Ovary (tissue), 9 donors: ENCODE results near the gene PLIN4. TPM values are rescaled to one million over a fixed set of nuclear protein-coding genes. Genes with fewer than 3 reads are reported as not detected.

Experiments
- DNase-seq, 5 donors: peaks; one replicate each; pipeline ENCODE4 v3.0.0-alpha.2; 2019 to 2020
- H3K27ac ChIP-seq, 2 donors: fragments of 200-600 bp; one replicate each; pipeline versions ENCODE4 v1.5.1 to v1.8.0; 2019 to 2022
- H3K27me3 ChIP-seq: fragments of 200-600 bp; one replicate; pipeline ENCODE4 v1.8.0; 2022
- H3K36me3 ChIP-seq: fragments of 200-600 bp; sonication (generic); one replicate; pipeline ENCODE4 v1.5.1; 2019
- H3K4me1 ChIP-seq: one replicate; pipeline ENCODE4 v1.8.1; 2013; ENCODE audit warnings: mild to moderate bottlenecking, moderate library complexity; ENCODE audit not compliant: insufficient read depth
- H3K4me3 ChIP-seq: fragments of 200-600 bp; sonication (generic); one replicate; pipeline ENCODE4 v1.5.1; 2017
- H3K9me3 ChIP-seq, 2 donors: fragments of 200-600 bp in 1 of 2; sonication (generic) in 1 of 2; one replicate each; pipeline versions ENCODE4 v1.5.1 to v1.8.1; 2013 to 2019; ENCODE audit warnings: mild to moderate bottlenecking in 1 of 2, moderate library complexity in 1 of 2
- EP300 ChIP-seq: sonication (generic); formaldehyde crosslinking; IDR thresholded peaks from one replicate; pipeline ENCODE4 v1.6.1; 2017; ENCODE audit warnings: antibody characterized with exemption
- POLR2A ChIP-seq: fragments of 450-650 bp; IDR thresholded peaks from one replicate; pipeline ENCODE4 v1.6.1; 2017; ENCODE audit warnings: antibody characterized with exemption, mild to moderate bottlenecking, moderate library complexity
- WGBS, 3 donors: extraction: QIAGEN DNeasy Blood & Tissue Kit in 1 of 3; methylation state at CpG; one replicate each; pipeline versions ENCODE4 v1.1.5 to v1.1.7; 2013 to 2017; 5-methylcytosine and 5-hydroxymethylcytosine counted together
- intact Hi-C, 4 donors: fragments of 100-400 bp; cut with DNase I; formaldehyde crosslinking; loops; one replicate each; pipeline versions ENCODE4 v1.11.0 to v1.15.1; 2022 to 2023
- polyA plus RNA-seq, 2 donors: library from polyadenylated mRNA; stranded (reverse); fragments of 200-250 nt in 1 of 2; fragments of 350-450 nt in 1 of 2; fragmentation: Illumina TruSeq in 1 of 2; extraction: RNeasy Lipid Tissue Mini Kit (QIAGEN cat#74804) in 1 of 2; gene quantifications; one replicate each; pipeline ENCODE4 v1.2.3, GENCODE V29; 2013 to 2014
- total RNA-seq, 7 donors: library from RNA; depleted of rRNA in 2 of 7; stranded (reverse); fragments of >200 nt in 2 of 7; fragmentation: NEBNext Ultra II Directional in 3 of 7; extraction: Animal tissue kit (Norgen Biotek cat#: 25700) in 3 of 7; gene quantifications; one replicate each; pipeline versions ENCODE4 v1.1.0 to v1.2.4, GENCODE V29; 2016 to 2023
- TF ChIP-seq, protein P1 (sequence below), 3 donors: fragments of 450-650 bp in 2 of 3; fragments of 200-600 bp in 1 of 3; IDR thresholded peaks; one replicate each; pipeline versions ENCODE4 v1.5.1 to v1.8.0; 2016 to 2022; ENCODE audit warnings: antibody characterized with exemption in 3 of 3, mild to moderate bottlenecking in 1 of 3
- donor health status: DM: no; HTN: no; CAD: no; lungs with moderate emphysema.
- donor health status: DM: no; HTN: no; CAD: no.
- donor health status: Bipolar disorder and iron deficiency.
- donor health status: DM: yes; HTN: yes; CAD: no.
- donor health status: DM: no; HTN: no; CAD: no.
- donor health status: DM: yes; HTN: yes; CAD: no.

PLIN4 gene
- total and polyA plus RNA-seq, 9 donors, result 1.6 to 55.1 (median 21.7) TPM

DNA sequence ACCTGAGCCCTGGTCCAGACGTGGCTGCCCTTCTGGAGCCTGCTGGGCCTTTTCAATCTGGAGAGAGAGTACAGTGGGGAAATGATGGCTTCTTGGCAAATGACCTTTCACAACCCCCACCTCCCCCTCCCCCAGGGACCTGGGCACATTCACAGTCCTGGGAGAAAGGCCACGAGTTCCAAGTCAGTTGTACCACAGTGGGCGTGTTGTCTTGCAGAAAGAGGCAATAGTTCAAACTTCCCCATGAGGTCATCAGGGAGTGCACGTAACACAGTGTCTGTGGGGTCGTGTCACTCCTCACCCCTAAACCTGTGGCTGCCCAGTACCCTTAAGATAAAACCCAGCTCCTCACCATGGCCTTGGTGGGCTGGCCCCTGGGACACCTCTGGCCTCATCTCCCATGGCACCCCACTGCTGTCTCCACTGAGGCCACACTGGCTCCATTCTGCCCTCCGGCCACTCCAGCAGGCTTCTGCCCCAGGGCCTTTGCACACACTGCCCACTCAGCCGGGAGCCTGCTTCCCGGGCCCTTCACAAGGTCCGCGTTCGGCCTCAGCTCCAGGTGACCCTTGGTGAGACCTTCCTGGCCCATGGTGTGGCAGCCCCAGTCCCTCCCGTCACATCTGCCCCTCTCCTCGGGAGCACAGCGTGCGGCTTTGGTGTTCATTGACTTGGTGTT lies 13.3 kb downstream of the PLIN4 start:
- Histone ChIP-seq H3K4me1 (peaks cover 9% of the 10 kb centered on the region), H3K27me3 (no peaks in the 10 kb centered on the region), H3K27ac (peak overlapping the region in 1 of 2 donors; percentile 26), H3K36me3 (no peaks in the 10 kb centered on the region), H3K4me3 (no peak overlapping the region), H3K9me3 (no peaks in the 10 kb centered on the region)
- TF ChIP-seq POLR2A (no peak), EP300 (no peak)
- TF ChIP-seq, protein P1, sequence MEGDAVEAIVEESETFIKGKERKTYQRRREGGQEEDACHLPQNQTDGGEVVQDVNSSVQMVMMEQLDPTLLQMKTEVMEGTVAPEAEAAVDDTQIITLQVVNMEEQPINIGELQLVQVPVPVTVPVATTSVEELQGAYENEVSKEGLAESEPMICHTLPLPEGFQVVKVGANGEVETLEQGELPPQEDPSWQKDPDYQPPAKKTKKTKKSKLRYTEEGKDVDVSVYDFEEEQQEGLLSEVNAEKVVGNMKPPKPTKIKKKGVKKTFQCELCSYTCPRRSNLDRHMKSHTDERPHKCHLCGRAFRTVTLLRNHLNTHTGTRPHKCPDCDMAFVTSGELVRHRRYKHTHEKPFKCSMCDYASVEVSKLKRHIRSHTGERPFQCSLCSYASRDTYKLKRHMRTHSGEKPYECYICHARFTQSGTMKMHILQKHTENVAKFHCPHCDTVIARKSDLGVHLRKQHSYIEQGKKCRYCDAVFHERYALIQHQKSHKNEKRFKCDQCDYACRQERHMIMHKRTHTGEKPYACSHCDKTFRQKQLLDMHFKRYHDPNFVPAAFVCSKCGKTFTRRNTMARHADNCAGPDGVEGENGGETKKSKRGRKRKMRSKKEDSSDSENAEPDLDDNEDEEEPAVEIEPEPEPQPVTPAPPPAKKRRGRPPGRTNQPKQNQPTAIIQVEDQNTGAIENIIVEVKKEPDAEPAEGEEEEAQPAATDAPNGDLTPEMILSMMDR (IDR thresholded peaks at IDR 0.05), result no peak
- WGBS, 3 donors, result 75 to 86% (median 81%) methylated on average over 13 to 15 of the region's 15 CpGs
- intact Hi-C loops, result no loop called here
- DNase-seq, result peak in 1 of 5 donors; percentile 15

DNA sequence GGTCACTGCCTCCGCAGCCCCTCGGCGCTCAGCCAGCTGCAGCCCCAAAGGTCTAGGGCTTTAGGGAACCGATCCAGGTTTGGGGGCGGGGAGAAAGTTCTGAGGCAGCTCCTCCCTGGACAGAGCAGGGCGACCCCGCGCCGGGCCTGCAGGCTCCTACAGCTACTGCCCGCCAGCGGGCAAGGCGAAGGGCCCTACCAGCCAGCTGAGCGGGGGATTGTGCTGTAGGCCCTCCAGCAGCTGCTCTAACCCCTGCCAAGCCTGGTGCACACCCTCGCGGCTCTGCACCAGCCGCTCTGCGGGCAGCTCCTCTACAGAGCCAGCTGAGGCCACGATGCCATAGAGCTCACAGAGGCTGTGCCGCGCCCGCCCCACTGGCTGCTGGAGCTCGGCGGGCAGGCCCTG lies 14.0 kb downstream of the PLIN4 start:
- intact Hi-C loops, result no loop called here
- no peaks in the 10 kb centered on the region for H3K27me3 ChIP-seq
- peaks cover 9% of the 10 kb centered on the region for H3K4me1 ChIP-seq
- H3K9me3 ChIP-seq, result no peaks in the 10 kb centered on the region
- 28 to 55% (median 38%) methylated on average over 13 to 23 of the region's 23 CpGs for WGBS, 3 donors
- H3K27ac ChIP-seq, result peak overlapping the region in 1 of 2 donors; percentile 26
- H3K4me3 ChIP-seq, result no peak overlapping the region
- DNase-seq, result peak in 4 of 5 donors; percentile 57 to 79 (median 70)
- no peaks in the 10 kb centered on the region for H3K36me3 ChIP-seq
- TF ChIP-seq EP300, result no peak
- no peak for TF ChIP-seq POLR2A
- TF ChIP-seq, protein P1 (IDR thresholded peaks at IDR 0.05), result no peak

DNA sequence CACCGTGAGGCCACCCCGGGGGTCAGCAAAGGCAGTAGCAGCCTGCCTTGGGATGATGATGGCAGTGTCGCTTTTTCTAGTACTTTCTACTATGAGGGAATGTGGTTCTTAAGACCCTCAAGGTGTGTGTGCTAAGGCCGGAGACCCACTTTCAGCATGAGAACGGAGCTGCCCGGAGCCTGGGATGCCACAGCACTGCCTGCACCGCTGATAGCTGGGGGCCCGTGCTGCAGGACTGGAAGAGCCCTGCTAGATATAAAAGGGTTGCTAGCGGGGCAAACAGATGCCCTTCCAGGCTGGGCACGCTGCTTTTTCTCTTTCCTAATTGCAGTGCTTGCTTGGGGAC lies 14.5 kb downstream of the PLIN4 start:
- intact Hi-C loops, result no loop called here
- Histone ChIP-seq H3K27ac (no peak overlapping the region), H3K4me3 (no peak overlapping the region), H3K9me3 (no peaks in the 10 kb centered on the region), H3K36me3 (no peaks in the 10 kb centered on the region), H3K4me1 (peaks cover 9% of the 10 kb centered on the region), H3K27me3 (no peaks in the 10 kb centered on the region)
- TF ChIP-seq, protein P1 (IDR thresholded peaks at IDR 0.05), result no peak
- TF ChIP-seq POLR2A (no peak), EP300 (no peak)
- 52 to 70% (median 54%) methylated on average over 10 of the region's 10 CpGs for WGBS, 3 donors
- no peak for DNase-seq

DNA sequence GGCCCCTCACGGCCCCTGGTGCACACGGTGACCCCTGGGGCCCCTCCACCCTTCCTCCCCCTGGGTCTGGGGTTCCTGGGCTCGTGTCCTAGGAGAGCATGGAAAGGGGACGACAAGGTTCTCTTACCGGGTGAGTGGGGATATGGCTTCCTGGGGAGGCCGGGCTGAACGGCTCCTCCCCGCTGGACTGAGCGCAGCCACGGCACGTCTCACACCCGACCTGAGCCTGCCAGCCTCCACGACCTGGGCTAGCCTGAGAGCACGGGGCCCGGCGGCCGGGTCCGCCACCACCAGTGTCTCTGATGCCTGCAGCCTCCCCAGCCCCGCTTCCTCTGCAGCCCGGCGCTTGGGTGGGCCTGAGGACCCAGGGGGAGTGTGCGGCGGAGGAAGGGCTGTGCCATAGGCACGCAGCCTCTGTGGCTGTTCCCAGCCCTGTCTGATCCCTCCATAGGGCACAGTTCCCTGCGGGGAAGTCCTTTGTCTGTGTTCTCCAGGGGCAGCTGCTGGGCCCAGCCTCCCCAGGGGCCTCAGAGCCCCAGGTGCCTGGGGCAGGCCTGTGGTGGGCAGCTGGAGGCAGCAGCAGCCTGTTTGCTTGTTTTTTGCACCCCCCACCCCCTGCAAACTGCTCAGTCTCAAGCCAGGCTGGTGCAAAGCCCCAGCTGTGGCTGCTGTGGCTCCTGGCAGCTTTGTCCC lies 15.0 kb downstream of the PLIN4 start:
- Histone ChIP-seq H3K27me3 (no peaks in the 10 kb centered on the region), H3K9me3 (no peaks in the 10 kb centered on the region), H3K36me3 (no peaks in the 10 kb centered on the region), H3K27ac (no peak overlapping the region), H3K4me3 (no peak overlapping the region), H3K4me1 (peaks cover 9% of the 10 kb centered on the region)
- TF ChIP-seq POLR2A (no peak), EP300 (no peak)
- TF ChIP-seq, protein P1 (IDR thresholded peaks at IDR 0.05), result no peak
- 78 to 85% (median 83%) methylated on average over 25 of the region's 25 CpGs for WGBS, 3 donors
- intact Hi-C loops, result no loop called here
- DNase-seq, result peak in 2 of 5 donors; percentile 26 to 38
